HepG2 (cell line): ENCODE data around the gene IRF6. TPM values are rescaled to one million over a fixed set of nuclear protein-coding genes. Genes with fewer than 3 reads are reported as not detected.

Source experiments
- DPF2 ChIP-seq: sonication (generic); formaldehyde crosslinking; IDR thresholded peaks from 2 replicates; pipeline ENCODE4 v1.4.0; 2020; ENCODE audit warnings: mild to moderate bottlenecking, low read depth, missing genetic modification reagents, borderline replicate concordance
- HCFC1 ChIP-seq: fragments of 150-350 bp; IDR thresholded peaks from 2 replicates; pipeline ENCODE4 v1.6.1; 2014; ENCODE audit warnings: low read depth, low read length
- HIVEP1 ChIP-seq: sonication (generic); formaldehyde crosslinking; IDR thresholded peaks from 2 replicates; pipeline ENCODE4 v1.4.0; 2020; ENCODE audit warnings: mild to moderate bottlenecking, missing genetic modification reagents
- PHF20 ChIP-seq: sonication (generic); formaldehyde crosslinking; IDR thresholded peaks from 2 replicates; pipeline ENCODE4 v1.5.0; 2020; ENCODE audit warnings: mild to moderate bottlenecking, missing genetic modification reagents
- SMAD3 ChIP-seq: sonication (generic); formaldehyde crosslinking; IDR thresholded peaks from 2 replicates; pipeline ENCODE4 v1.4.0; 2020; ENCODE audit warnings: missing genetic modification reagents
- TRAFD1 ChIP-seq: sonication (generic); formaldehyde crosslinking; IDR thresholded peaks from 2 replicates; pipeline ENCODE4 v1.5.1; 2020; ENCODE audit warnings: missing genetic modification reagents, mild to moderate bottlenecking, borderline replicate concordance
- ZFP37 ChIP-seq: sonication (generic); formaldehyde crosslinking; IDR thresholded peaks from 2 replicates; pipeline ENCODE4 v1.4.0; 2020; ENCODE audit warnings: missing genetic modification reagents, borderline replicate concordance
- ZNF230 ChIP-seq: sonication (generic); formaldehyde crosslinking; IDR thresholded peaks from 2 replicates; pipeline ENCODE4 v1.4.0; 2020; ENCODE audit warnings: mild to moderate bottlenecking, missing genetic modification reagents
- ZNF275 ChIP-seq: sonication (generic); formaldehyde crosslinking; IDR thresholded peaks from 2 replicates; pipeline ENCODE4 v1.8.0; 2022; ENCODE audit warnings: missing genetic modification reagents, mild to moderate bottlenecking, inconsistent platforms, borderline replicate concordance
- ZNF280D ChIP-seq: sonication (generic); formaldehyde crosslinking; IDR thresholded peaks from 2 replicates; pipeline ENCODE4 v1.5.1; 2020; ENCODE audit warnings: mild to moderate bottlenecking, missing genetic modification reagents
- ZNF451 ChIP-seq: sonication (generic); formaldehyde crosslinking; IDR thresholded peaks from 2 replicates; pipeline ENCODE4 v1.5.0; 2020; ENCODE audit warnings: mild to moderate bottlenecking, missing genetic modification reagents
- ZNF879 ChIP-seq: sonication (generic); formaldehyde crosslinking; IDR thresholded peaks from 2 replicates; pipeline ENCODE4 v1.8.1; 2023; ENCODE audit warnings: missing genetic modification reagents
- polyA plus RNA-seq, 8 experiments: library from polyadenylated mRNA; depleted of rRNA in 3 of 8; stranded (reverse) in 7 of 8; unstranded in 1 of 8; fragments of >200 nt; fragmentation: Illumina TruSeq in 4 of 8; extraction: Trizol in 4 of 8; gene quantifications; 2 replicates each; pipeline versions ENCODE4 v1.2.1 to v1.2.3, GENCODE V29; 2011 to 2016; ENCODE audit warnings: low read depth in 4 of 8, missing spikeins in 1 of 8, mixed read lengths in 1 of 8; ENCODE audit not compliant: insufficient read depth in 1 of 8
- total RNA-seq, 5 experiments: library from RNA; depleted of rRNA; stranded (reverse); fragments of >200 nt; fragmentation: Illumina TruSeq; extraction: Trizol; gene quantifications; 2 replicates each; pipeline ENCODE4 v1.2.3, GENCODE V29; 2016; ENCODE audit warnings: low read depth in 1 of 5
- TF ChIP-seq, protein P1 (sequence below): sonication (generic); formaldehyde crosslinking; IDR thresholded peaks from 2 replicates; pipeline ENCODE4 v1.5.1; 2020; ENCODE audit warnings: missing genetic modification reagents, mild to moderate bottlenecking, borderline replicate concordance
- TF ChIP-seq, protein P2 (sequence below): sonication (generic); formaldehyde crosslinking; IDR thresholded peaks from 2 replicates; pipeline ENCODE4 v1.5.0; 2020; ENCODE audit warnings: mild to moderate bottlenecking, missing genetic modification reagents, borderline replicate concordance

IRF6 gene
- total and polyA plus RNA-seq, 2 of the 13 experiments (the other 11 are each of a cell fraction or from before 2014, with no cell fraction given) = 0.02 TPM; not detected in 1

- no peak for TF ChIP-seq ZNF275 (CRISPR knock-in tag)
- TF ChIP-seq ZNF230 (CRISPR knock-in tag) = no peak
- no peak for TF ChIP-seq TRAFD1 (CRISPR knock-in tag)
- TF ChIP-seq HIVEP1 (CRISPR knock-in tag) = no peak
- TF ChIP-seq ZNF280D = 0 out of 2 replicates have a peak, but pooled peaks have one; percentile 24
- TF ChIP-seq SMAD3 (CRISPR knock-in tag) = no peak
- TF ChIP-seq ZNF879 (CRISPR knock-in tag) = no peak
- TF ChIP-seq, protein P1, sequence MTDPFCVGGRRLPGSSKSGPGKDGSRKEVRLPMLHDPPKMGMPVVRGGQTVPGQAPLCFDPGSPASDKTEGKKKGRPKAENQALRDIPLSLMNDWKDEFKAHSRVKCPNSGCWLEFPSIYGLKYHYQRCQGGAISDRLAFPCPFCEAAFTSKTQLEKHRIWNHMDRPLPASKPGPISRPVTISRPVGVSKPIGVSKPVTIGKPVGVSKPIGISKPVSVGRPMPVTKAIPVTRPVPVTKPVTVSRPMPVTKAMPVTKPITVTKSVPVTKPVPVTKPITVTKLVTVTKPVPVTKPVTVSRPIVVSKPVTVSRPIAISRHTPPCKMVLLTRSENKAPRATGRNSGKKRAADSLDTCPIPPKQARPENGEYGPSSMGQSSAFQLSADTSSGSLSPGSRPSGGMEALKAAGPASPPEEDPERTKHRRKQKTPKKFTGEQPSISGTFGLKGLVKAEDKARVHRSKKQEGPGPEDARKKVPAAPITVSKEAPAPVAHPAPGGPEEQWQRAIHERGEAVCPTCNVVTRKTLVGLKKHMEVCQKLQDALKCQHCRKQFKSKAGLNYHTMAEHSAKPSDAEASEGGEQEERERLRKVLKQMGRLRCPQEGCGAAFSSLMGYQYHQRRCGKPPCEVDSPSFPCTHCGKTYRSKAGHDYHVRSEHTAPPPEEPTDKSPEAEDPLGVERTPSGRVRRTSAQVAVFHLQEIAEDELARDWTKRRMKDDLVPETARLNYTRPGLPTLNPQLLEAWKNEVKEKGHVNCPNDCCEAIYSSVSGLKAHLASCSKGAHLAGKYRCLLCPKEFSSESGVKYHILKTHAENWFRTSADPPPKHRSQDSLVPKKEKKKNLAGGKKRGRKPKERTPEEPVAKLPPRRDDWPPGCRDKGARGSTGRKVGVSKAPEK = no peak
- TF ChIP-seq, protein P2, sequence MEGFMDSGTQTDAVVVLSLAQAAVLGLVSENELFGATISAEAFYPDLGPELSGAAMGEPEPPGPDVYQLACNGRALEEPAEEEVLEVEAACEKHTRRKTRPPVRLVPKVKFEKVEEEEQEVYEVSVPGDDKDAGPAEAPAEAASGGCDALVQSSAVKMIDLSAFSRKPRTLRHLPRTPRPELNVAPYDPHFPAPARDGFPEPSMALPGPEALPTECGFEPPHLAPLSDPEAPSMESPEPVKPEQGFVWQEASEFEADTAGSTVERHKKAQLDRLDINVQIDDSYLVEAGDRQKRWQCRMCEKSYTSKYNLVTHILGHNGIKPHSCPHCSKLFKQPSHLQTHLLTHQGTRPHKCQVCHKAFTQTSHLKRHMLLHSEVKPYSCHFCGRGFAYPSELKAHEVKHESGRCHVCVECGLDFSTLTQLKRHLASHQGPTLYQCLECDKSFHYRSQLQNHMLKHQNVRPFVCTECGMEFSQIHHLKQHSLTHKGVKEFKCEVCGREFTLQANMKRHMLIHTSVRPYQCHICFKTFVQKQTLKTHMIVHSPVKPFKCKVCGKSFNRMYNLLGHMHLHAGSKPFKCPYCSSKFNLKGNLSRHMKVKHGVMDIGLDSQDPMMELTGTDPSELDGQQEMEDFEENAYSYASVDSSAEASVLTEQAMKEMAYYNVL (CRISPR knock-in tag) = no peak
- no peak for TF ChIP-seq DPF2 (CRISPR knock-in tag)
- TF ChIP-seq ZNF451 (CRISPR knock-in tag) = no peak
- TF ChIP-seq HCFC1 = peak; percentile 33; the same call in 1 of the 2 replicates
- TF ChIP-seq PHF20 (CRISPR knock-in tag) = peak; percentile 89
- TF ChIP-seq ZFP37 (CRISPR knock-in tag) = no peak
Measured at GRCh38 chr1:209784265-209785169, 21.4 kb downstream of the IRF6 start, which contains the start of gene C1orf74 (continued).
